Loucy (cell line): ENCODE data around the gene LRRC75B.

Experiments used
- EZH2phosphoT487 ChIP-seq: fragments of 200-600 bp; IDR thresholded peaks from 2 replicates; pipeline ENCODE4 v1.6.1; 2018; ENCODE audit warnings: antibody characterized with exemption, mild to moderate bottlenecking, moderate library complexity, borderline replicate concordance
- TF ChIP-seq, protein P1 (sequence below): fragments of 200-600 bp; sonication (generic); conservative IDR thresholded peaks from 2 replicates; pipeline ENCODE4 v1.5.1; 2014; ENCODE audit warnings: mild to moderate bottlenecking, antibody characterized with exemption, low read length

DNA sequence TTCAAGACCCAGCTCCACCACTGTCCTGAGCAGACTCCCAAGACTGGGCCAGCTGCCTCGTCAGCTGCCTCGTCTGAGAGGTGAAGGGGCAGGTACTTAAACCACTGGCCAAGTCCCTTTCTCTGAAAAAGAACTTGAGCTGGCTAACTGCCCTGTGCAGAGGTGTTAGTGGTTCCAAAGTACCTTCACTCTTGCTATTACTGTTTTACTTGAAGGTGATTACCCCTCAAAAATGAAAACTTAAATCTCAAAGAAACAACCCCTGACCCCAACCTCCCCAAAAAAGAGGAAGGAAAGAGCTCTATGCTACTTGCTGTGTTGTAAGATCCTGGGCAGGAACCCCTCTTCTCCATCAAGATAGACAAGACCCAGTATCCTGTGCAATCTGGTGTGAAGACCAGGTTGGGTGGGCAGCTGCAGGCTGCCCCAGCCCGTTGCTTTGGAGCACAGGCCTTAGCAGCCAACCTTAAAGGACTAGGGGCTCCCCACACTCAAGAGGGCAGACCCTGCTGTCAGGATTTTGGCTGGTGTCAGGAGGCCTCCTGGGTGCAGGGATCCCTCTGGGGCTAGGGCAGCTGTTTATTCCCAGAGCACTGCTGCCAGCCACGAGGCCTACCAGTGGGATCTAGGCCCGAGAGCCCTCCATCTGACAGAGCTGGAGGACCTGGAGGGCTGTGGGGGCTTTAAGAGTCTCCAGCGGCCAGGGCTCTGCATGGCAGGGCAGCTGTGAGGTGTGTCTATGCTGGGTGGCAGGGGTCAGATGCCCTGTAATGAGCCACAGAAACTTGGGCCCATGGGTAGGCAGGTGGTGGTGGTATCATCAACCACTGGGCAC is 51.0 kb downstream of the LRRC75B start:
- TF ChIP-seq, protein P1, sequence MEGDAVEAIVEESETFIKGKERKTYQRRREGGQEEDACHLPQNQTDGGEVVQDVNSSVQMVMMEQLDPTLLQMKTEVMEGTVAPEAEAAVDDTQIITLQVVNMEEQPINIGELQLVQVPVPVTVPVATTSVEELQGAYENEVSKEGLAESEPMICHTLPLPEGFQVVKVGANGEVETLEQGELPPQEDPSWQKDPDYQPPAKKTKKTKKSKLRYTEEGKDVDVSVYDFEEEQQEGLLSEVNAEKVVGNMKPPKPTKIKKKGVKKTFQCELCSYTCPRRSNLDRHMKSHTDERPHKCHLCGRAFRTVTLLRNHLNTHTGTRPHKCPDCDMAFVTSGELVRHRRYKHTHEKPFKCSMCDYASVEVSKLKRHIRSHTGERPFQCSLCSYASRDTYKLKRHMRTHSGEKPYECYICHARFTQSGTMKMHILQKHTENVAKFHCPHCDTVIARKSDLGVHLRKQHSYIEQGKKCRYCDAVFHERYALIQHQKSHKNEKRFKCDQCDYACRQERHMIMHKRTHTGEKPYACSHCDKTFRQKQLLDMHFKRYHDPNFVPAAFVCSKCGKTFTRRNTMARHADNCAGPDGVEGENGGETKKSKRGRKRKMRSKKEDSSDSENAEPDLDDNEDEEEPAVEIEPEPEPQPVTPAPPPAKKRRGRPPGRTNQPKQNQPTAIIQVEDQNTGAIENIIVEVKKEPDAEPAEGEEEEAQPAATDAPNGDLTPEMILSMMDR: no peak
- no peak for TF ChIP-seq EZH2phosphoT487
